LNCaP clone FGC (cell line): Measurements from ENCODE around the gene KLF12.

ENCODE experiments used
- DNase-seq: peaks from one replicate; pipeline ENCODE4 v3.0.0-alpha.2; 2011; ENCODE audit warnings: low read depth
- H3K4me3 ChIP-seq: 2 replicates; pipeline ENCODE4 v1.5.1; 2011; ENCODE audit warnings: mild to moderate bottlenecking, low read depth, low read length, control low read depth
- CTCF ChIP-seq: IDR thresholded peaks from 2 replicates; pipeline ENCODE4 v1.5.1; 2012; ENCODE audit warnings: mild to moderate bottlenecking; ENCODE audit not compliant: control insufficient read depth, insufficient read depth; ENCODE audit errors: extremely low read depth

Gene KLF12

GRCh38 chr13:74153316-74153715 is 19.1 kb upstream of the KLF12 start:
- no peak for DNase-seq
- TF ChIP-seq CTCF, result no peak
- H3K4me3 ChIP-seq, result no peak overlapping the region

DNA sequence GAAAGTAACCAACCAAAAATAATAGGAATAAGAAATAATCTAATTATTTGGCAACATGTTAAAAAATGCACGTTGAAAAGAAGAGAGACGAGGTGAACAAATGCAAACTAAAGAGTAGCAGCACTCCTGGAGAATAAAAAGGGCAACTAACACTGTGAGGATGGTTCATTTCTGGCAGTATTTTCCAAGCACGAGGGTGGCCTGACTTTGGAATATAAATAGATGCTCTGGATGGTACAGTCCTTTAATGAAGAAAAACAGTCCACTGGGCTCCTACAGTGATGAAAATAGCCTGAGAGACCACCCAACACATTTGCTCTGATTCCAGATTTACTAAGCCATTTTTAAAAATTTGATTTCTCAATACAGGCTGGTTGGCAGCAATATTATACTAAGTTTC is 17.7 kb upstream of the KLF12 start:
- no peak for TF ChIP-seq CTCF

DNA sequence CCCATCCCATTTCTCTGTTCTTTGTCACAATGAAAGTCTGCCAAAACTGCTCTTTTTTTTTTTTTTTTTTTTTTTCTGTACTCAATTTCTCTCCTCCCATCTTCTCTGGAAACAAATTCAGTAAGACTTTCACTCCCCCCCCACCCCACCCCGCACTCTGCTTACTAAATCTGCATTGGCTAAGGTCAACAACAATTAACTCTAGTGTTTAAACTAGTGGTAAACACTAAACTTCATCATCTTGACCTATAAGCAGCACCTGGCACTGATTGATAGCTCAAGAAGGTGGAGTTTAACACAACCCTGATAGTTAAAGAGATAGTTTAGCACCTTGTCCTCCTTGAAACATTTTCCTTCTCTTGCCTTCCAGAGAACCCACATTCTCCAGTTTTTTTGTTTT is 14.1 kb upstream of the KLF12 start:
- no peak for TF ChIP-seq CTCF
- DNase-seq, result no peak
- H3K4me3 ChIP-seq, result no peak overlapping the region

More for the DNA sequence above, 17.7 kb upstream of the KLF12 start:
- no peak for DNase-seq
- no peak overlapping the region for H3K4me3 ChIP-seq

DNA sequence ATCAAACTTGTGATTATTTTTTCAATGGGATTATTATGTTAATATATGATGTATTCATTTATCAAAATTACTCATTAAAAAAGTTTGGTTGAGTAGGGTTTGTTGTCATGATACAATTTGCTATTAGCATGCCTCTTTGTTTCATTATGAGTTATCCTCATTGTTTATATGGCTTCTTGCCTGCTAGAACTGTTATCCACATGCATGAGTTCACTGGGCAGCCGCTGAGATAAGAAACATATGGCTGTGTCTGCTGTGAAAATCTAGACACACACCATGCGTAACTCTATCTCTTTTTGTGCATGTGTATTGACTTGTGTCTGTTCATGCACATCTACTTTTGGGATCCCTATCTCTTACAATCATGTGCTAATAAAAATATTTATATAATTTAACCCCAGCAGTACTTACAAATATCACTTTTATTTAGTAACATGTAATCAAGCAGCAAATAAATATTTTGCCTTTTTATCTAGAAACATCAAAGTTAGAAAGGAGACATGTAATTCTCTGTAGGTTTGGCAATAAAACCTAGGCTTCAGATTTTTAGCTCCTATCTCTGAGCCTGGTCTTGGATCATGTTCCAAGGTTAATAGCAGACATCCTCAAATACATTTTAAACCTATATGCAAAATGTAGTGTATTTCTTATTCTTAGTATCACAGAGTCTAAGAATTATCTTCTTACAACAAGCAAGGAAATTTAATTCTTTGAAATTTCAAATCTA is 11.2 kb upstream of the KLF12 start:
- no peak overlapping the region for H3K4me3 ChIP-seq
- no peak for DNase-seq
- TF ChIP-seq CTCF, result no peak

GRCh38 chr13:74144269-74144668 is 10.1 kb upstream of the KLF12 start:
- no peak for TF ChIP-seq CTCF
- no peak for DNase-seq
- no peak overlapping the region for H3K4me3 ChIP-seq

GRCh38 chr13:74142257-74142656 is 8.1 kb upstream of the KLF12 start:
- TF ChIP-seq CTCF, result no peak
- no peak for DNase-seq

DNA sequence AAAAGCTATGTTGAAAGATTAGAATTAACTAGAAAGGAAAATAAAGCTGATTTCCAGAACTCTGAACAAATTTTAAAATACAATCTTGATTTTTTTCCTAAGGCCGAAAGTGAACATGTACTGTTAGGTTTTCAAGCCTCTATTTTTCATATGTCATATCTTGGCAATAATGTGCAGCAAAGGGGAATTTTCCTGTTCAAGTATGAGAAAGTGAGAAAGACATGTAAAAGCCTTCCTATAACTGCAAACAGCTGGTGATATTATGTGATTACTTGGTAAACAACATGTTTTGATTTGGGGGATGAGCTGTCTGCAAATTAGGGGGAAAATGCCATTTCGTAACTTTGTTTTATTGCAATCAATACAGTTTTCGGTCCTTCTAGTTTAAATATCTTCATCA is 4.0 kb upstream of the KLF12 start:
- no peak for DNase-seq
- no peak for TF ChIP-seq CTCF
- H3K4me3 ChIP-seq, result no peak overlapping the region

More at GRCh38 chr13:74142257-74142656, 8.1 kb upstream of the KLF12 start:
- H3K4me3 ChIP-seq, result no peak overlapping the region
